Measurements from ENCODE around the gene CCDC40. TPM values are rescaled to one million over a fixed set of nuclear protein-coding genes. Genes with fewer than 3 reads are reported as not detected.

CCDC40 gene
- total and polyA plus RNA-seq, 2 of the 13 experiments (the other 11 are each of a cell fraction or from before 2014, with no cell fraction given), result 4.1 to 5.5 TPM

GRCh38 chr17:80063830-80064585, 27.6 kb downstream of the CCDC40 start (continued):
- TF ChIP-seq PITX1 (CRISPR knock-in tag; IDR thresholded peaks at IDR 0.05) (no peak), POGK (CRISPR knock-in tag; conservative IDR thresholded peaks at IDR 0.05) (no peak), ZC3H13 (CRISPR knock-in tag; IDR thresholded peaks at IDR 0.05) (no peak), NRL (CRISPR knock-in tag; IDR thresholded peaks at IDR 0.05; ENCODE audit: borderline replicate concordance) (no peak), TCF7L2 (IDR thresholded peaks at IDR 0.05; ENCODE audit: low read depth, low read length) (no peak), GMEB1 (CRISPR knock-in tag; IDR thresholded peaks at IDR 0.05; ENCODE audit: borderline replicate concordance) (no peak), GATAD1 (CRISPR knock-in tag; IDR thresholded peaks at IDR 0.05) (no peak), ATM (IDR thresholded peaks at IDR 0.05; ENCODE audit: borderline replicate concordance) (no peak), ATF3 (CRISPR knock-in tag; IDR thresholded peaks at IDR 0.05) (peak; percentile 95), ADNP (CRISPR knock-in tag; IDR thresholded peaks at IDR 0.05) (no peak), ZNF576 (CRISPR knock-in tag; IDR thresholded peaks at IDR 0.05) (no peak), THAP9 (CRISPR knock-in tag; IDR thresholded peaks at IDR 0.05; ENCODE audit: borderline replicate concordance) (no peak), AGO1 (IDR thresholded peaks at IDR 0.05; ENCODE audit: low read depth, low read length, poor library complexity, severe bottlenecking) (no peak), GMEB2 (CRISPR knock-in tag; IDR thresholded peaks at IDR 0.05; ENCODE audit: low read depth) (no peak), HNF1B (CRISPR knock-in tag; IDR thresholded peaks at IDR 0.05) (no peak), BRCA1 (CRISPR knock-in tag; IDR thresholded peaks at IDR 0.05) (no peak), MAX (IDR thresholded peaks at IDR 0.05) (peak; percentile 44; the same call in 1 of the 2 replicates), ZBTB7A (CRISPR knock-in tag; IDR thresholded peaks at IDR 0.05) (no peak)
